NCI-H1930 (cell line): ENCODE measurements around the gene PTPRN2.
"Not testable (repeated sequence)": the region's sequence is repeated elsewhere in the genome, so short reads cannot be mapped to it uniquely, and the experiment has no call there.

Source experiments
- DNase-seq, 2 experiments: peaks; one replicate each; lab custom pipeline; 2025; lab: John Stamatoyannopoulos, UW

PTPRN2 gene

GRCh38 chr7:158348446-158348845 lies 239.2 kb downstream of the PTPRN2 start:
- no peak for DNase-seq

GRCh38 chr7:158348039-158348438 lies 239.6 kb downstream of the PTPRN2 start:
- DNase-seq = not testable (repeated sequence)

- DNase-seq = no peak
Observed at GRCh38 chr7:158345731-158346130, 241.9 kb downstream of the PTPRN2 start.

GRCh38 chr7:158344706-158345300 lies 242.8 kb downstream of the PTPRN2 start:
- DNase-seq = no peak

- no peak for DNase-seq
Observed at GRCh38 chr7:158343936-158344455, 243.6 kb downstream of the PTPRN2 start.

- no peak for DNase-seq
Observed at GRCh38 chr7:158343526-158343925, 244.1 kb downstream of the PTPRN2 start.

GRCh38 chr7:158341097-158341496 lies 246.5 kb downstream of the PTPRN2 start:
- DNase-seq = not testable (repeated sequence)

GRCh38 chr7:158336952-158337351 lies 250.7 kb downstream of the PTPRN2 start:
- DNase-seq = not testable (repeated sequence)

GRCh38 chr7:158332516-158332915 lies 255.1 kb downstream of the PTPRN2 start:
- not testable (repeated sequence) for DNase-seq

GRCh38 chr7:158331826-158332450 lies 255.7 kb downstream of the PTPRN2 start:
- DNase-seq = not testable (repeated sequence)

- DNase-seq = no peak
Observed at GRCh38 chr7:158329686-158330085, 257.9 kb downstream of the PTPRN2 start.

- DNase-seq = no peak
Observed at GRCh38 chr7:158329014-158329610, 258.5 kb downstream of the PTPRN2 start.

GRCh38 chr7:158328376-158329013 lies 259.1 kb downstream of the PTPRN2 start:
- DNase-seq = no peak

- no peak for DNase-seq
Observed at GRCh38 chr7:158327571-158328180, 259.9 kb downstream of the PTPRN2 start.

- DNase-seq = no peak
Observed at GRCh38 chr7:158327012-158327411, 260.6 kb downstream of the PTPRN2 start.

- no peak for DNase-seq
Observed at GRCh38 chr7:158325530-158326381, 261.9 kb downstream of the PTPRN2 start.

GRCh38 chr7:158324397-158325360 lies 262.9 kb downstream of the PTPRN2 start:
- no peak for DNase-seq

- DNase-seq = no peak
Observed at GRCh38 chr7:158323741-158324396, 263.8 kb downstream of the PTPRN2 start.
